ENCODE data around the gene CARD10. TPM values are rescaled to one million over a fixed set of nuclear protein-coding genes. Genes with fewer than 3 reads are reported as not detected.

CARD10 gene
- polyA plus RNA-seq, 1 donor from 2014 or later, result 0.36 TPM

GRCh38 chr22:37460684-37461083 is 58.5 kb downstream of the CARD10 start:
- Histone ChIP-seq H3K4me3 (ENCODE audit: low read length) (no peak overlapping the region), H3K27ac (ENCODE audit: low read length) (no peak overlapping the region), H2AFZ (ENCODE audit: low read depth, low read length) (no peak overlapping the region), H3K9ac (ENCODE audit: low read length) (no peak overlapping the region), H3F3A (ENCODE audit: insufficient read depth, low read length, poor library complexity, severe bottlenecking) (no peaks in the 10 kb centered on the region), H3K9me3 (ENCODE audit: low read length) (no peaks in the 10 kb centered on the region), H3K27me3 (ENCODE audit: insufficient read depth, low read depth, low read length) (no peaks in the 10 kb centered on the region), H4K20me1 (ENCODE audit: insufficient read depth) (no peaks in the 10 kb centered on the region), H3K4me2 (ENCODE audit: low read length) (no peak overlapping the region), H3K9me2 (ENCODE audit: insufficient read depth, low read length) (no peaks in the 10 kb centered on the region), H3K79me2 (replicated peaks; ENCODE audit: insufficient read depth, low read length) (no peaks in the 10 kb centered on the region), H3K36me3 (ENCODE audit: insufficient read depth, low read length) (no peaks in the 10 kb centered on the region)
- no peak for TF ChIP-seq TAF1 (IDR thresholded peaks at IDR 0.05; ENCODE audit: low read depth)
- no peak for TF ChIP-seq EZH2 (IDR thresholded peaks at IDR 0.05; ENCODE audit: borderline replicate concordance, insufficient read depth, low read length, poor library complexity, severe bottlenecking)
- no peak for TF ChIP-seq REST (IDR thresholded peaks at IDR 0.05; ENCODE audit: borderline replicate concordance)
- no peak for TF ChIP-seq MXI1 (conservative IDR thresholded peaks at IDR 0.05; ENCODE audit: poor library complexity, severe bottlenecking)
- no peak for TF ChIP-seq SMC3 (conservative IDR thresholded peaks at IDR 0.05; ENCODE audit: poor library complexity)
- TF ChIP-seq EP300 (conservative IDR thresholded peaks at IDR 0.05; ENCODE audit: poor library complexity, severe bottlenecking), result no peak
- no peak for TF ChIP-seq POLR2AphosphoS5 (IDR thresholded peaks at IDR 0.05)
- no peak for TF ChIP-seq CTCF (IDR thresholded peaks at IDR 0.05; ENCODE audit: poor library complexity, severe bottlenecking)
- TF ChIP-seq RAD21 (conservative IDR thresholded peaks at IDR 0.05), result no peak

GRCh38 chr22:37459206-37459605 is 60.0 kb downstream of the CARD10 start:
- Histone ChIP-seq H3K79me2 (replicated peaks; ENCODE audit: insufficient read depth, low read length) (no peaks in the 10 kb centered on the region), H3F3A (ENCODE audit: insufficient read depth, low read length, poor library complexity, severe bottlenecking) (no peaks in the 10 kb centered on the region), H3K36me3 (ENCODE audit: insufficient read depth, low read length) (no peaks in the 10 kb centered on the region), H3K9me3 (ENCODE audit: low read length) (no peaks in the 10 kb centered on the region), H3K9ac (ENCODE audit: low read length) (no peak overlapping the region), H3K4me3 (ENCODE audit: low read length) (no peak overlapping the region), H4K20me1 (ENCODE audit: insufficient read depth) (no peaks in the 10 kb centered on the region), H3K9me2 (ENCODE audit: insufficient read depth, low read length) (no peaks in the 10 kb centered on the region), H3K4me2 (ENCODE audit: low read length) (no peak overlapping the region), H3K27ac (ENCODE audit: low read length) (no peak overlapping the region), H3K27me3 (ENCODE audit: insufficient read depth, low read depth, low read length) (no peaks in the 10 kb centered on the region), H2AFZ (ENCODE audit: low read depth, low read length) (no peak overlapping the region)
- TF ChIP-seq EP300 (conservative IDR thresholded peaks at IDR 0.05; ENCODE audit: poor library complexity, severe bottlenecking), result no peak
- TF ChIP-seq TAF1 (IDR thresholded peaks at IDR 0.05; ENCODE audit: low read depth), result no peak
- no peak for TF ChIP-seq RAD21 (conservative IDR thresholded peaks at IDR 0.05)
- TF ChIP-seq CTCF (IDR thresholded peaks at IDR 0.05; ENCODE audit: poor library complexity, severe bottlenecking), result no peak
- no peak for TF ChIP-seq REST (IDR thresholded peaks at IDR 0.05; ENCODE audit: borderline replicate concordance)
- TF ChIP-seq POLR2AphosphoS5 (IDR thresholded peaks at IDR 0.05), result no peak
- no peak for TF ChIP-seq MXI1 (conservative IDR thresholded peaks at IDR 0.05; ENCODE audit: poor library complexity, severe bottlenecking)
- TF ChIP-seq EZH2 (IDR thresholded peaks at IDR 0.05; ENCODE audit: borderline replicate concordance, insufficient read depth, low read length, poor library complexity, severe bottlenecking), result no peak
- TF ChIP-seq SMC3 (conservative IDR thresholded peaks at IDR 0.05; ENCODE audit: poor library complexity), result no peak
